Parathyroid adenoma (tissue), 2 donors: ENCODE measurements around the gene GNAT2.

Source experiments
- H2AFZ ChIP-seq: fragments of 300-600 bp; sonication (generic); one replicate; pipeline ENCODE4 v1.7.0; 2017; ENCODE audit warnings: antibody characterized with exemption, mild to moderate bottlenecking
- H3K27ac ChIP-seq: fragments of 300-600 bp; sonication (generic); one replicate; pipeline ENCODE4 v1.7.0; 2017
- H3K27me3 ChIP-seq: fragments of 300-600 bp; sonication (generic); one replicate; pipeline ENCODE4 v1.7.0; 2017; ENCODE audit warnings: low read length; ENCODE audit not compliant: control insufficient read depth, insufficient read depth
- H3K36me3 ChIP-seq: fragments of 300-600 bp; sonication (generic); one replicate; pipeline ENCODE4 v1.7.0; 2017; ENCODE audit warnings: low read length; ENCODE audit not compliant: control insufficient read depth, insufficient read depth
- H3K4me1 ChIP-seq: fragments of 300-600 bp; sonication (generic); one replicate; pipeline ENCODE4 v1.7.0; 2017; ENCODE audit warnings: control low read depth
- H3K4me2 ChIP-seq: fragments of 300-600 bp; sonication (generic); one replicate; pipeline ENCODE4 v1.7.0; 2017; ENCODE audit warnings: low read length
- H3K4me3 ChIP-seq: fragments of 300-600 bp; sonication (generic); one replicate; pipeline ENCODE4 v1.7.0; 2017; ENCODE audit warnings: low read depth, low read length
- H3K79me2 ChIP-seq: fragments of 300-600 bp; sonication (generic); one replicate; pipeline ENCODE4 v1.7.0; 2017; ENCODE audit warnings: control low read depth
- H3K9ac ChIP-seq: fragments of 300-600 bp; sonication (generic); one replicate; pipeline ENCODE4 v1.7.0; 2017; ENCODE audit warnings: mild to moderate bottlenecking
- H3K9me3 ChIP-seq: fragments of 300-600 bp; sonication (generic); one replicate; pipeline ENCODE4 v1.7.0; 2017; ENCODE audit warnings: low read length; ENCODE audit not compliant: control insufficient read depth
- CTCF ChIP-seq: fragments of 300-600 bp; sonication (generic); IDR thresholded peaks from one replicate; pipeline ENCODE4 v1.7.0; 2017; ENCODE audit warnings: antibody characterized with exemption, mild to moderate bottlenecking
- donor health status: primary hyperparathyroidism.

Gene GNAT2

GRCh38 chr1:109621379-109622136 lies 2.1 kb upstream of the GNAT2 start:
- Histone ChIP-seq H3K4me1 (no peaks in the 10 kb centered on the region), H3K27me3 (no peaks in the 10 kb centered on the region), H3K9me3 (no peaks in the 10 kb centered on the region), H3K27ac (no peak overlapping the region), H3K4me2 (peak overlapping the region; percentile 100), H3K4me3 (peak overlapping the region; percentile 89), H3K9ac (no peak overlapping the region), H2AFZ (no peak overlapping the region), H3K36me3 (no peaks in the 10 kb centered on the region), H3K79me2 (no peaks in the 10 kb centered on the region)
- no peak for TF ChIP-seq CTCF

- no peaks in the 10 kb centered on the region for H3K9me3 ChIP-seq
- peak overlapping the region; percentile 100 for H3K4me2 ChIP-seq
- H3K79me2 ChIP-seq = no peaks in the 10 kb centered on the region
- H2AFZ ChIP-seq = peak overlapping the region; percentile 83
- no peaks in the 10 kb centered on the region for H3K4me1 ChIP-seq
- no peaks in the 10 kb centered on the region for H3K36me3 ChIP-seq
- H3K9ac ChIP-seq = no peak overlapping the region
- TF ChIP-seq CTCF = no peak
- peak overlapping the region; percentile 89 for H3K4me3 ChIP-seq
- H3K27ac ChIP-seq = peak overlapping the region; percentile 74
- no peaks in the 10 kb centered on the region for H3K27me3 ChIP-seq
Observed at GRCh38 chr1:109620841-109621286, 1.4 kb upstream of the GNAT2 start.

- Histone ChIP-seq H3K27ac (peak overlapping the region; percentile 74), H3K9me3 (no peaks in the 10 kb centered on the region), H2AFZ (peak overlapping the region; percentile 83), H3K79me2 (no peaks in the 10 kb centered on the region), H3K27me3 (no peaks in the 10 kb centered on the region), H3K9ac (no peak overlapping the region), H3K4me1 (no peaks in the 10 kb centered on the region), H3K36me3 (no peaks in the 10 kb centered on the region), H3K4me3 (peak overlapping the region; percentile 89), H3K4me2 (peak overlapping the region; percentile 100)
- TF ChIP-seq CTCF = no peak
Observed at GRCh38 chr1:109620401-109620791, 980 bp upstream of the GNAT2 start.

GRCh38 chr1:109618661-109619575 lies 498 bp downstream of the GNAT2 start:
- no peaks in the 10 kb centered on the region for H3K27me3 ChIP-seq
- H3K27ac ChIP-seq = peak overlapping the region; percentile 32
- no peaks in the 10 kb centered on the region for H3K79me2 ChIP-seq
- peak overlapping the region; percentile 89 for H3K4me3 ChIP-seq
- H3K9me3 ChIP-seq = no peaks in the 10 kb centered on the region
- TF ChIP-seq CTCF = no peak
- peak overlapping the region; percentile 83 for H2AFZ ChIP-seq
- no peaks in the 10 kb centered on the region for H3K36me3 ChIP-seq
- peak overlapping the region; percentile 100 for H3K4me2 ChIP-seq
- H3K4me1 ChIP-seq = no peaks in the 10 kb centered on the region
- no peak overlapping the region for H3K9ac ChIP-seq
